ENCODE results near the gene SLC19A1. TPM values are rescaled to one million over a fixed set of nuclear protein-coding genes. Genes with fewer than 3 reads are reported as not detected.

SLC19A1 gene
- total RNA-seq, 4 donors from 2014 or later = 7.6 to 12.8 (median 10.3) TPM; not detected in 1

DNA sequence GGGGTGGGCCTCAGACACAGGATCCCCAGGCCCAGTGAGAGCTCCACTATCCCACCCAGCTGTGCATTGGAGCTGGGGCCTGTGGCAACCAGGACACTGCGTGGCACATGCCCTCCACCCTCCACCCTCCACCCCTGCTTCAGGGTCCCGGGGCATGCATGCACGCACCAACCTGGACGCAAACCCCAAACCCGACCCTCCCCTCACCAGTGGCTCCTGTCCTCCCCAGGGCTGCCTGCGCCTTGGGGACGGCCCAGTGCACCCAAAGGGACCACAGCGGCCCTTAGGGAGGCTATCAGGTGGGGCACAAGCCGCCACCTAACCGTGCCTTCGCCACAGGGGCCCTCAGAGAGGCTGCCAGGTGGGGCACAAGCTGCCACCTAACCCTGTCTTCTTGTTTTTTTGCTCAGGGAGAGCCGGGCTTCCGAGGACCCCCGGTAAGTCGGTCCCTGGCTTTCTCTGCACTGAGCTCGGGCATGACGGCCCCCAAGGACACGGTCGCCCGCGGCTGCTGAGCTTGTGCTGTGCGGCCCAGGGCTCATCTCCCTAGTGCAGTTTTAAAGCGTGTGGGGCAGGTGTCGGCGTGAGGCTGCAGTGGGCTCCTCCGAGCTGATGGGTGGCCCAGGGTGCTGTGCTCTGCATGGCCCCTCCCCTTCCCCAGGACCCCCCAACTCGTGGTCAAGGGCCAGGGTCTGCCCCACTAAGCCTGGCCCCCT, 47.9 kb downstream of the SLC19A1 start:
- intact Hi-C loops (cut with DNase I; ENCODE audit: low total_unique reads) = no loop called here
- no peaks in the 10 kb centered on the region for H3K27me3 ChIP-seq
- no peak for DNase-seq
- TF ChIP-seq CTCF (IDR thresholded peaks at IDR 0.05) (no peak), POLR2A (IDR thresholded peaks at IDR 0.05) (no peak)
- no peak overlapping the region for H3K4me3 ChIP-seq
- H3K36me3 ChIP-seq = no peaks in the 10 kb centered on the region
- H3K9me3 ChIP-seq = no peaks in the 10 kb centered on the region
- no peaks in the 10 kb centered on the region for H3K4me1 ChIP-seq
- H3K27ac ChIP-seq = no peak overlapping the region

- intact Hi-C loops (cut with DNase I; ENCODE audit: low total_unique reads) = no loop called here
- no peaks in the 10 kb centered on the region for H3K4me1 ChIP-seq
- H3K4me3 ChIP-seq = no peak overlapping the region
- no peaks in the 10 kb centered on the region for H3K9me3 ChIP-seq
- no peak for DNase-seq
- no peaks in the 10 kb centered on the region for H3K27me3 ChIP-seq
- H3K36me3 ChIP-seq = no peaks in the 10 kb centered on the region
- TF ChIP-seq CTCF (IDR thresholded peaks at IDR 0.05) (no peak), POLR2A (IDR thresholded peaks at IDR 0.05) (no peak)
- H3K27ac ChIP-seq = no peak overlapping the region
Observed at GRCh38 chr21:45493401-45494001, 48.7 kb downstream of the SLC19A1 start.

DNA sequence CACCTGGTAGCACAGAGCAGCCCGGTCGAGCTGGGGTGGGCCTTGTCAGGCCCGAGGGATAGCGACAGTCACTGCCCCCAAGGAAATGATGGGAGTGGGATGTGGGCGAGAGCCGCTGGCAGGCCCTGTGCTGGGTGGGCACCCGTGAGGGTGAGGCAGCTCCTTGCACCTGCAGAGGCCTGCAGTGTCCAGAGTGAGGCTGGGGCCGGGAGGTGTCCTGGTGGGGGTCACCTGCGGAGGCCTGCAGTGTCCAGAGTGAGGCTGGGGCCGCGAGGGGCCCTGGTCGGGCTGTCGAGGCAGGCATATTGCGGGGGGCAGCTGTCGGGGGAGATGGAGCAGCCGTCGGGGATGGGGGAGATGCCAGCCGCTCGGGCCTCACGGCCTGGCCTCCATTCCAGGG, 49.5 kb downstream of the SLC19A1 start:
- no peaks in the 10 kb centered on the region for H3K27me3 ChIP-seq
- no peaks in the 10 kb centered on the region for H3K9me3 ChIP-seq
- TF ChIP-seq POLR2A (IDR thresholded peaks at IDR 0.05) = no peak
- no peak for TF ChIP-seq CTCF (IDR thresholded peaks at IDR 0.05)
- H3K27ac ChIP-seq = no peak overlapping the region
- no peak overlapping the region for H3K4me3 ChIP-seq
- no peak for DNase-seq
- no peaks in the 10 kb centered on the region for H3K36me3 ChIP-seq
- intact Hi-C loops (cut with DNase I; ENCODE audit: low total_unique reads) = no loop called here
- H3K4me1 ChIP-seq = no peaks in the 10 kb centered on the region

DNA sequence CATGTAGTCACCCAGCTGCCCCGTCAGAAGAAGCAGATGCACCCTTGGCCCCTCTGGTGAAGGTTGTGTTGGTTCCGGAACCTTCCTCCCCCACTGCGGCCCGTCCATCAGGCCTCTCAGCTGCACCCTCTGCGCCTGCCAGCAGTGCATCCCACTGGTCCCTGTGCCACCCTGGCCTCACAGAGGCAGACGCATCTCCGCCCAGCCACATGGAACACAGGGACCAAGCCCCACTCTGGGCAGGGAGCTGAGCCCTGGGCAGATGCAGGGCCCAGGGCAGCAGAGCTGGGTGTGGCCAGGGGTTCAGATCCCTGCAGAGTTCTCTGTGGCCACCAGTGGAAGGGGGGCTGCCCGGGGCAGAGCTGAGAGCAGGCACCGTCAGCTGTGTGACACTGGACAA, 50.6 kb downstream of the SLC19A1 start:
- H3K27ac ChIP-seq = no peak overlapping the region
- TF ChIP-seq CTCF (IDR thresholded peaks at IDR 0.05) = no peak
- no peak overlapping the region for H3K4me3 ChIP-seq
- DNase-seq = no peak
- no peaks in the 10 kb centered on the region for H3K4me1 ChIP-seq
- no peaks in the 10 kb centered on the region for H3K36me3 ChIP-seq
- intact Hi-C loops (cut with DNase I; ENCODE audit: low total_unique reads) = no loop called here
- no peaks in the 10 kb centered on the region for H3K9me3 ChIP-seq
- H3K27me3 ChIP-seq = no peaks in the 10 kb centered on the region

DNA sequence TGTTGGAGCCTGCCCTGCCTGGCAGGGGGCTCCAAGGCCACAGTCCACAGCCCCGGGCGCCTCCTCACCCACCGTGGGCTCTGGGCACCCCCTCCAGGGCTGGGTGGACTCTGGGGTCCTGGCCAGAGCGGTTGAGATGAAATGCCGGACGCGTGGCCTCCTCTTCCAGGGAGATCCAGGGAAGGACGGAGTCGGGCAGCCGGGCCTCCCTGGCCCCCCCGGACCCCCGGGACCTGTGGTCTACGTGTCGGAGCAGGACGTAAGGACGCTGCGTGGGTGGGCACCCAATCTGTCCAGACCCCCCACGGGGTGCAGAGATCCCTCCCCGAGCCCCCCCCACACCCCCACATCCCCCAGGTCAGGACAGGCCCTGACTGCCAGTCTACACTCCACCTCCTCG, 51.2 kb downstream of the SLC19A1 start:
- no peak for DNase-seq
- Histone ChIP-seq H3K4me1 (no peaks in the 10 kb centered on the region), H3K36me3 (no peaks in the 10 kb centered on the region), H3K27me3 (no peaks in the 10 kb centered on the region), H3K27ac (no peak overlapping the region), H3K9me3 (no peaks in the 10 kb centered on the region), H3K4me3 (no peak overlapping the region)
- intact Hi-C loops (cut with DNase I; ENCODE audit: low total_unique reads) = no loop called here
- TF ChIP-seq CTCF (IDR thresholded peaks at IDR 0.05) (no peak), POLR2A (IDR thresholded peaks at IDR 0.05) (no peak)
